HFF-Myc (cell line): Measurements from ENCODE around the gene CEACAM7.

Source experiments
- DNase-seq: peaks from one replicate; pipeline ENCODE4 v3.0.0-alpha.2; 2011; ENCODE audit warnings: low read depth; ENCODE audit errors: extremely low read depth
- H3K4me3 ChIP-seq: replicated peaks from 2 replicates; pipeline ENCODE4 v1.5.1; 2011; ENCODE audit warnings: low read depth, mild to moderate bottlenecking, control low read depth, low read length
- CTCF ChIP-seq: IDR thresholded peaks from 2 replicates; pipeline ENCODE4 v1.5.1; 2012; ENCODE audit warnings: mild to moderate bottlenecking, low read depth, low read length, control low read depth; ENCODE audit errors: missing control alignments

CEACAM7 gene

GRCh38 chr19:41688098-41688497, at the start of gene CEACAM7:
TSS of gene CEACAM7 (minus strand) at chr19:41688270. CDS start at chr19:41688165, 105 bp downstream.
- no peak for DNase-seq
- TF ChIP-seq CTCF, result no peak
- no peak within 1 kb of the TSS for H3K4me3 ChIP-seq

- DNase-seq, result no peak
- TF ChIP-seq CTCF, result no peak
- H3K4me3 ChIP-seq, result no peak overlapping the region
Observed at GRCh38 chr19:41735071-41735600, 47.1 kb upstream of the CEACAM7 start.

- no peak for DNase-seq
- no peak overlapping the region for H3K4me3 ChIP-seq
- no peak for TF ChIP-seq CTCF
Observed at GRCh38 chr19:41734585-41734984, 46.5 kb upstream of the CEACAM7 start.

- DNase-seq, result no peak
- TF ChIP-seq CTCF, result no peak
- H3K4me3 ChIP-seq, result no peak overlapping the region
Observed at GRCh38 chr19:41734156-41734555, 46.1 kb upstream of the CEACAM7 start.

GRCh38 chr19:41726493-41726892, 38.4 kb upstream of the CEACAM7 start:
- no peak for DNase-seq
- no peak overlapping the region for H3K4me3 ChIP-seq
- no peak for TF ChIP-seq CTCF

GRCh38 chr19:41720103-41720502, 32.0 kb upstream of the CEACAM7 start:
- no peak for TF ChIP-seq CTCF
- no peak overlapping the region for H3K4me3 ChIP-seq
- no peak for DNase-seq

GRCh38 chr19:41718761-41719160, 30.7 kb upstream of the CEACAM7 start:
- DNase-seq, result no peak
- no peak overlapping the region for H3K4me3 ChIP-seq
- no peak for TF ChIP-seq CTCF
